C4-2B (cell line): Measurements from ENCODE around the gene C1R.

ENCODE experiments used
- ZFX ChIP-seq: fragments of 450-650 bp; IDR thresholded peaks from 2 replicates; pipeline ENCODE4 v1.6.1; 2017
- TF ChIP-seq, protein P1 (sequence below): fragments of 450-650 bp; conservative IDR thresholded peaks from 2 replicates; pipeline ENCODE4 v1.5.1; 2017; ENCODE audit warnings: mild to moderate bottlenecking

GRCh38 chr12:7064516-7064915 is 27.7 kb downstream of the C1R start:
- TF ChIP-seq, protein P1, sequence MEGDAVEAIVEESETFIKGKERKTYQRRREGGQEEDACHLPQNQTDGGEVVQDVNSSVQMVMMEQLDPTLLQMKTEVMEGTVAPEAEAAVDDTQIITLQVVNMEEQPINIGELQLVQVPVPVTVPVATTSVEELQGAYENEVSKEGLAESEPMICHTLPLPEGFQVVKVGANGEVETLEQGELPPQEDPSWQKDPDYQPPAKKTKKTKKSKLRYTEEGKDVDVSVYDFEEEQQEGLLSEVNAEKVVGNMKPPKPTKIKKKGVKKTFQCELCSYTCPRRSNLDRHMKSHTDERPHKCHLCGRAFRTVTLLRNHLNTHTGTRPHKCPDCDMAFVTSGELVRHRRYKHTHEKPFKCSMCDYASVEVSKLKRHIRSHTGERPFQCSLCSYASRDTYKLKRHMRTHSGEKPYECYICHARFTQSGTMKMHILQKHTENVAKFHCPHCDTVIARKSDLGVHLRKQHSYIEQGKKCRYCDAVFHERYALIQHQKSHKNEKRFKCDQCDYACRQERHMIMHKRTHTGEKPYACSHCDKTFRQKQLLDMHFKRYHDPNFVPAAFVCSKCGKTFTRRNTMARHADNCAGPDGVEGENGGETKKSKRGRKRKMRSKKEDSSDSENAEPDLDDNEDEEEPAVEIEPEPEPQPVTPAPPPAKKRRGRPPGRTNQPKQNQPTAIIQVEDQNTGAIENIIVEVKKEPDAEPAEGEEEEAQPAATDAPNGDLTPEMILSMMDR: no peak
- TF ChIP-seq ZFX: no peak
